Keratinocyte (primary cell): Measurements from ENCODE around the gene TMEFF2. TPM values are rescaled to one million over a fixed set of nuclear protein-coding genes. Genes with fewer than 3 reads are reported as not detected.

Source experiments
- DNase-seq: peaks from one replicate; pipeline ENCODE4 v3.0.0-alpha.2; 2011; ENCODE audit warnings: low read depth, missing footprints, low spot score
- FAIRE-seq: peaks from 2 replicates; lab custom pipeline; 2011; peaks lifted over from hg19 to GRCh38; lab: Jason Lieb, UNC
- H2AFZ ChIP-seq: 2 replicates; pipeline ENCODE4 v1.6.0; 2012; ENCODE audit warnings: low read length, control low read depth, inconsistent platforms; ENCODE audit not compliant: control insufficient read depth
- H3K27ac ChIP-seq: 2 replicates; pipeline ENCODE4 v1.5.1; 2011; ENCODE audit warnings: low read length; ENCODE audit not compliant: control insufficient read depth, insufficient read depth
- H3K27me3 ChIP-seq: 3 replicates; pipeline ENCODE4 v1.6.0; 2011; ENCODE audit warnings: low read length; ENCODE audit not compliant: control insufficient read depth, insufficient read depth; ENCODE audit errors: extremely low read depth
- H3K36me3 ChIP-seq, 2 experiments: 2 replicates in 1 of 2; 3 replicates in 1 of 2; pipeline ENCODE4 v1.5.1; 2011; ENCODE audit warnings: low read length in 2 of 2, mild to moderate bottlenecking in 1 of 2; ENCODE audit not compliant: control insufficient read depth in 2 of 2, insufficient read depth in 2 of 2; ENCODE audit errors: extremely low read depth in 1 of 2
- H3K4me1 ChIP-seq: 3 replicates; pipeline ENCODE4 v1.5.1; 2011; ENCODE audit warnings: low read length; ENCODE audit not compliant: control insufficient read depth, insufficient read depth; ENCODE audit errors: extremely low read depth
- H3K4me2 ChIP-seq: 3 replicates; pipeline ENCODE4 v1.6.0; 2011; ENCODE audit warnings: low read depth, low read length; ENCODE audit not compliant: control insufficient read depth, insufficient read depth; ENCODE audit errors: extremely low read depth
- H3K4me3 ChIP-seq, 3 experiments: fragments of 200-600 bp in 1 of 3; sonication (generic) in 1 of 3; 2 replicates in 2 of 3; 3 replicates in 1 of 3; pipeline ENCODE4 v1.5.1; 2011 to 2016; ENCODE audit warnings: low read length in 3 of 3, mild to moderate bottlenecking in 3 of 3, control low read depth in 2 of 3, inconsistent platforms in 1 of 3, low read depth in 1 of 3, mixed read lengths in 1 of 3, mixed run types in 1 of 3, moderate library complexity in 1 of 3; ENCODE audit not compliant: control insufficient read depth in 2 of 3, insufficient read depth in 2 of 3; ENCODE audit errors: extremely low read depth in 1 of 3
- H3K79me2 ChIP-seq: 2 replicates; pipeline ENCODE4 v1.6.0; 2012; ENCODE audit warnings: low read length; ENCODE audit not compliant: control insufficient read depth, insufficient read depth
- H3K9ac ChIP-seq: 3 replicates; pipeline ENCODE4 v1.6.0; 2011; ENCODE audit warnings: low read length; ENCODE audit not compliant: control insufficient read depth, insufficient read depth; ENCODE audit errors: extremely low read depth
- H3K9me1 ChIP-seq: 3 replicates; pipeline ENCODE4 v1.6.0; 2011; ENCODE audit warnings: low read length; ENCODE audit not compliant: control insufficient read depth, insufficient read depth; ENCODE audit errors: extremely low read depth
- H3K9me3 ChIP-seq: 2 replicates; pipeline ENCODE4 v1.5.1; 2012; ENCODE audit warnings: low read depth, low read length; ENCODE audit not compliant: control insufficient read depth
- H4K20me1 ChIP-seq: 3 replicates; pipeline ENCODE4 v1.6.0; 2011; ENCODE audit warnings: low read length; ENCODE audit not compliant: control insufficient read depth, insufficient read depth; ENCODE audit errors: extremely low read depth
- CTCF ChIP-seq, 3 experiments: IDR thresholded peaks in 1 of 3; conservative IDR thresholded peaks in 1 of 3; optimal IDR thresholded peaks in 1 of 3; 2 replicates in 2 of 3; 3 replicates in 1 of 3; pipeline versions ENCODE3 to v1.5.1; 2011; ENCODE audit warnings: low read length in 3 of 3, mild to moderate bottlenecking in 3 of 3, moderate library complexity in 2 of 3, control low read depth in 1 of 3, inconsistent platforms in 1 of 3; ENCODE audit not compliant: insufficient read depth in 2 of 3; ENCODE audit errors: extremely low read depth in 1 of 3
- EZH2 ChIP-seq: IDR thresholded peaks from one replicate; pipeline ENCODE4 v1.6.1; 2012; ENCODE audit warnings: inconsistent platforms, mild to moderate bottlenecking, low read length, moderate library complexity
- dilution Hi-C: fragments of 300-500 bp; cut with MboI; formaldehyde crosslinking; loops from one replicate; pipeline ENCODE4 v1.7.0; 2020; ENCODE audit warnings: low sequenced_read_pairs; ENCODE audit not compliant: extremely low pct_ligation_motif_present
- polyA plus RNA-seq, 5 experiments: library from polyadenylated mRNA; depleted of rRNA in 3 of 5; stranded (reverse) in 3 of 5; stranded (forward) in 1 of 5; unstranded in 1 of 5; fragments of >200 nt; gene quantifications; 1 replicate in 1 of 5; 2 replicates in 3 of 5; 3 replicates in 1 of 5; pipeline versions ENCODE4 v1.2.1 to v1.2.3, GENCODE V29; 2011 to 2012; ENCODE audit warnings: missing spikeins in 2 of 5, low read depth in 1 of 5, low replicate concordance in 1 of 5

Gene TMEFF2
- polyA plus RNA-seq, 1 donor (not counting 4 experiments of a cell fraction or from before 2014, with no cell fraction given): not detected

DNA sequence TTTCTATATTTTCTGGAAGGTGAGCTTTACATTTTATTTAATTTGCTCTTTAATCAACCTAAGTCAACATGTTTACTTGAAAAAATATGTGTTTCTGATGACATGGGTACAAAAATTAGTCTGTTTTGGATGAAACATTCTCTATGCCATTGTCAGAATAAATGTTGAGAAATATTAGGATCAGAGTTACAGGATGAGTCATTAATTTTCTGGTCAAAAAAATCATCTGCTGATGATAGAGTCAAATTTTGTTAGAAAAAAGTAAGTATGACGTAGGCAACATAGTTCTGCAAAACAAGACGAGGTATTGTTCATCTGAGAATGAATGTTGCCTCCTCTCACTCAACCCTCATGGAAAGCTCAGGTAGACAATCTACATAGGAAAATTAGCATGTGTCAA is 240.3 kb downstream of the TMEFF2 start:
- dilution Hi-C loops: no loop called here

GRCh38 chr2:191952515-191953270 is 242.0 kb downstream of the TMEFF2 start:
- Histone ChIP-seq H3K27ac (no peak overlapping the region), H3K4me3 (no peak overlapping the region), H3K9me1 (no peaks in the 10 kb centered on the region), H3K79me2 (no peaks in the 10 kb centered on the region), H3K9ac (no peak overlapping the region), H2AFZ (no peak overlapping the region), H3K27me3 (no peaks in the 10 kb centered on the region), H3K4me1 (peaks cover 3% of the 10 kb centered on the region), H3K9me3 (no peaks in the 10 kb centered on the region), H4K20me1 (no peaks in the 10 kb centered on the region), H3K36me3 (no peaks in the 10 kb centered on the region), H3K4me2 (no peak overlapping the region)
- FAIRE-seq (no peak), DNase-seq (no peak)
- dilution Hi-C loops: no loop called here
- TF ChIP-seq EZH2 (no peak), CTCF (optimal IDR thresholded peaks at IDR 0.05 in 1 of 3, IDR thresholded peaks at IDR 0.05 in 1 of 3, conservative IDR thresholded peaks at IDR 0.05 in 1 of 3; ENCODE audit: extremely low read depth in 1 of 3, insufficient read depth in 2 of 3, low read length in 3 of 3) (no peak)

More for the DNA sequence above, 240.3 kb downstream of the TMEFF2 start:
- no peak overlapping the region for H2AFZ ChIP-seq
- H3K27ac ChIP-seq: no peak overlapping the region
- no peaks in the 10 kb centered on the region for H4K20me1 ChIP-seq
- no peaks in the 10 kb centered on the region for H3K9me3 ChIP-seq
- H3K9me1 ChIP-seq: no peaks in the 10 kb centered on the region
- no peak overlapping the region for H3K4me3 ChIP-seq
- no peaks in the 10 kb centered on the region for H3K36me3 ChIP-seq
- no peak overlapping the region for H3K4me2 ChIP-seq
- H3K79me2 ChIP-seq: no peaks in the 10 kb centered on the region
- peaks cover 3% of the 10 kb centered on the region for H3K4me1 ChIP-seq
- DNase-seq (no peak), FAIRE-seq (no peak)
- no peaks in the 10 kb centered on the region for H3K27me3 ChIP-seq
- TF ChIP-seq EZH2: no peak
- no peak overlapping the region for H3K9ac ChIP-seq
